Measurements from ENCODE around the gene GPX5.
"Not testable (repeated sequence)": the region's sequence is repeated elsewhere in the genome, so short reads cannot be mapped to it uniquely, and the experiment has no call there.

GPX5 gene

GRCh38 chr6:28515676-28516075 lies 10.0 kb upstream of the GPX5 start, which contains the start of gene GPX6:
GPX6 (minus strand) TSS chr6:28515793; CDS start chr6:28515743, 50 bp downstream.
- DNase-seq: no peak

GRCh38 chr6:28517964-28518363 lies 7.7 kb upstream of the GPX5 start:
- no peak for DNase-seq

- no peak for DNase-seq
These were observed 3.0 kb upstream of the GPX5 start for GRCh38 chr6:28522594-28523240.

- peak in 1 of 2 donors; percentile 14 for DNase-seq
These were observed 2.4 kb upstream of the GPX5 start for GRCh38 chr6:28523241-28523622.

GRCh38 chr6:28530777-28531176 lies 5.1 kb downstream of the GPX5 start:
- no peak for DNase-seq

- no peak for DNase-seq
These were observed 5.9 kb downstream of the GPX5 start for GRCh38 chr6:28531479-28532128.

- DNase-seq: no peak
These were observed 8.6 kb downstream of the GPX5 start for GRCh38 chr6:28534306-28534705.

GRCh38 chr6:28534875-28535274 lies 9.2 kb downstream of the GPX5 start:
- DNase-seq: no peak

- DNase-seq: no peak
These were observed 11.4 kb downstream of the GPX5 start for GRCh38 chr6:28537065-28537464.

- peak; percentile 24 to 38 for DNase-seq
These were observed 11.9 kb downstream of the GPX5 start for GRCh38 chr6:28537509-28538140.

- DNase-seq: no peak
These were observed 16.3 kb downstream of the GPX5 start for GRCh38 chr6:28541996-28542395.

GRCh38 chr6:28542440-28543296 lies 17.0 kb downstream of the GPX5 start:
- DNase-seq: peak; percentile 58 to 60

- peak; percentile 36 to 37 for DNase-seq
These were observed 18.2 kb downstream of the GPX5 start for GRCh38 chr6:28543651-28544610.

GRCh38 chr6:28545955-28546354 lies 20.3 kb downstream of the GPX5 start:
- DNase-seq: no peak

- DNase-seq: not testable (repeated sequence)
These were observed 21.3 kb downstream of the GPX5 start for GRCh38 chr6:28547003-28547402.

- DNase-seq: no peak
These were observed 26.4 kb downstream of the GPX5 start for GRCh38 chr6:28551891-28552666.

GRCh38 chr6:28553384-28553985 lies 27.8 kb downstream of the GPX5 start:
- DNase-seq: no peak

- no peak for DNase-seq
These were observed 28.6 kb downstream of the GPX5 start for GRCh38 chr6:28553986-28554881.

- no peak for DNase-seq
These were observed 29.5 kb downstream of the GPX5 start for GRCh38 chr6:28555136-28555535.

- no peak for DNase-seq
These were observed 32.9 kb downstream of the GPX5 start for GRCh38 chr6:28558629-28559028.
